ENCODE results near the gene BMERB1. TPM values are rescaled to one million over a fixed set of nuclear protein-coding genes. Genes with fewer than 3 reads are reported as not detected.
A peak's percentile ranks its signal among the peaks of the same experiment; 100 is the strongest.
"Not testable (repeated sequence)": the region's sequence is repeated elsewhere in the genome, so short reads cannot be mapped to it uniquely, and the experiment has no call there.

BMERB1 gene
- total RNA-seq, 2 donors from 2014 or later = 1.8 to 3.0 TPM

GRCh38 chr16:15435216-15435864, 952 bp downstream of the BMERB1 start:
- peaks cover 16% of the 10 kb centered on the region for H3K4me1 Mint-ChIP-seq
- H3K27ac Mint-ChIP-seq = peak overlapping the region; percentile 21
- H3K36me3 Mint-ChIP-seq (ENCODE audit: low read depth) = peaks cover 4% of the 10 kb centered on the region
- ATAC-seq (no peak), DNase-seq (no peak)
- H3K27me3 Mint-ChIP-seq = peaks cover 31% of the 10 kb centered on the region
- no peaks in the 10 kb centered on the region for H3K9me3 ChIP-seq (ENCODE audit: control insufficient read depth, low read length, poor library complexity, severe bottlenecking)
- peak overlapping the region; percentile 85 for H3K4me3 Mint-ChIP-seq

GRCh38 chr16:15439102-15439501, 4.7 kb downstream of the BMERB1 start:
- Mint-ChIP-seq H3K36me3 (ENCODE audit: low read depth) (peaks cover under 1% of the 10 kb centered on the region), H3K4me3 (no peak overlapping the region), H3K27me3 (peaks cover 28% of the 10 kb centered on the region), H3K4me1 (peaks cover 13% of the 10 kb centered on the region), H3K27ac (no peak overlapping the region)
- ATAC-seq = no peak
- DNase-seq = no peak
- H3K9me3 ChIP-seq (ENCODE audit: control insufficient read depth, low read length, poor library complexity, severe bottlenecking) = no peaks in the 10 kb centered on the region

GRCh38 chr16:15439521-15439920, 5.1 kb downstream of the BMERB1 start:
- peaks cover 23% of the 10 kb centered on the region for H3K27me3 Mint-ChIP-seq
- no peak for ATAC-seq
- H3K27ac Mint-ChIP-seq = no peak overlapping the region
- H3K4me3 Mint-ChIP-seq = no peak overlapping the region
- no peaks in the 10 kb centered on the region for H3K9me3 ChIP-seq (ENCODE audit: control insufficient read depth, low read length, poor library complexity, severe bottlenecking)
- H3K36me3 Mint-ChIP-seq (ENCODE audit: low read depth) = no peaks in the 10 kb centered on the region
- no peak for DNase-seq
- H3K4me1 Mint-ChIP-seq = peaks cover 9% of the 10 kb centered on the region

GRCh38 chr16:15440852-15441251, 6.5 kb downstream of the BMERB1 start:
- no peak for DNase-seq
- Mint-ChIP-seq H3K4me1 (peaks cover under 1% of the 10 kb centered on the region), H3K27ac (no peak overlapping the region), H3K27me3 (peaks cover 16% of the 10 kb centered on the region), H3K36me3 (ENCODE audit: low read depth) (no peaks in the 10 kb centered on the region), H3K4me3 (no peak overlapping the region)
- ATAC-seq = no peak
- no peaks in the 10 kb centered on the region for H3K9me3 ChIP-seq (ENCODE audit: control insufficient read depth, low read length, poor library complexity, severe bottlenecking)

GRCh38 chr16:15442140-15442539, 7.8 kb downstream of the BMERB1 start:
- not testable (repeated sequence) for H3K9me3 ChIP-seq (ENCODE audit: control insufficient read depth, low read length, poor library complexity, severe bottlenecking); H3K36me3 Mint-ChIP-seq (ENCODE audit: low read depth); H3K27ac Mint-ChIP-seq; DNase-seq; H3K4me1 Mint-ChIP-seq; H3K4me3 Mint-ChIP-seq; ATAC-seq
- H3K27me3 Mint-ChIP-seq = peaks cover 13% of the 10 kb centered on the region

- no peak overlapping the region for H3K4me3 Mint-ChIP-seq
- H3K4me1 Mint-ChIP-seq = no peaks in the 10 kb centered on the region
- H3K36me3 Mint-ChIP-seq (ENCODE audit: low read depth) = peaks cover 3% of the 10 kb centered on the region
- ATAC-seq (no peak), DNase-seq (no peak)
- peaks cover 10% of the 10 kb centered on the region for H3K27me3 Mint-ChIP-seq
- H3K27ac Mint-ChIP-seq = no peak overlapping the region
- H3K9me3 ChIP-seq (ENCODE audit: control insufficient read depth, low read length, poor library complexity, severe bottlenecking) = no peaks in the 10 kb centered on the region
These were observed 9.4 kb downstream of the BMERB1 start for GRCh38 chr16:15443753-15444152.

GRCh38 chr16:15444264-15444663, 9.9 kb downstream of the BMERB1 start:
- DNase-seq (no peak), ATAC-seq (no peak)
- Mint-ChIP-seq H3K4me3 (no peak overlapping the region), H3K27ac (no peak overlapping the region), H3K4me1 (no peaks in the 10 kb centered on the region), H3K27me3 (peaks cover 8% of the 10 kb centered on the region), H3K36me3 (ENCODE audit: low read depth) (peaks cover 3% of the 10 kb centered on the region)
- no peaks in the 10 kb centered on the region for H3K9me3 ChIP-seq (ENCODE audit: control insufficient read depth, low read length, poor library complexity, severe bottlenecking)

GRCh38 chr16:15445450-15445849, 11.1 kb downstream of the BMERB1 start:
- Mint-ChIP-seq H3K4me3 (no peak overlapping the region), H3K27me3 (peaks cover 4% of the 10 kb centered on the region), H3K27ac (no peak overlapping the region), H3K36me3 (ENCODE audit: low read depth) (peaks cover 3% of the 10 kb centered on the region), H3K4me1 (no peaks in the 10 kb centered on the region)
- no peak for ATAC-seq
- H3K9me3 ChIP-seq (ENCODE audit: control insufficient read depth, low read length, poor library complexity, severe bottlenecking) = no peaks in the 10 kb centered on the region
- no peak for DNase-seq

GRCh38 chr16:15446901-15447300, 12.5 kb downstream of the BMERB1 start:
- DNase-seq = no peak

GRCh38 chr16:15450624-15451023, 16.2 kb downstream of the BMERB1 start:
- Mint-ChIP-seq H3K4me1 (peaks cover 2% of the 10 kb centered on the region), H3K27ac (no peak overlapping the region)
- no peak for ATAC-seq

More at GRCh38 chr16:15446901-15447300, 12.5 kb downstream of the BMERB1 start:
- no peaks in the 10 kb centered on the region for H3K27me3 Mint-ChIP-seq
- H3K4me1 Mint-ChIP-seq = no peaks in the 10 kb centered on the region
- H3K27ac Mint-ChIP-seq = no peak overlapping the region
- no peak overlapping the region for H3K4me3 Mint-ChIP-seq
- H3K36me3 Mint-ChIP-seq (ENCODE audit: low read depth) = peaks cover 3% of the 10 kb centered on the region
- ATAC-seq = no peak
- no peaks in the 10 kb centered on the region for H3K9me3 ChIP-seq (ENCODE audit: control insufficient read depth, low read length, poor library complexity, severe bottlenecking)

GRCh38 chr16:15451098-15451731, 16.8 kb downstream of the BMERB1 start:
- Mint-ChIP-seq H3K27me3 (no peaks in the 10 kb centered on the region), H3K36me3 (ENCODE audit: low read depth) (peaks cover 3% of the 10 kb centered on the region), H3K27ac (no peak overlapping the region), H3K4me3 (no peak overlapping the region), H3K4me1 (peaks cover 2% of the 10 kb centered on the region)
- no peaks in the 10 kb centered on the region for H3K9me3 ChIP-seq (ENCODE audit: control insufficient read depth, low read length, poor library complexity, severe bottlenecking)
- DNase-seq (no peak), ATAC-seq (no peak)

More at GRCh38 chr16:15450624-15451023, 16.2 kb downstream of the BMERB1 start:
- H3K27me3 Mint-ChIP-seq = no peaks in the 10 kb centered on the region
- H3K36me3 Mint-ChIP-seq (ENCODE audit: low read depth) = peaks cover 3% of the 10 kb centered on the region
- no peaks in the 10 kb centered on the region for H3K9me3 ChIP-seq (ENCODE audit: control insufficient read depth, low read length, poor library complexity, severe bottlenecking)
- no peak for DNase-seq
- H3K4me3 Mint-ChIP-seq = no peak overlapping the region

- H3K9me3 ChIP-seq (ENCODE audit: control insufficient read depth, low read length, poor library complexity, severe bottlenecking) = no peaks in the 10 kb centered on the region
- Mint-ChIP-seq H3K27me3 (peaks cover 2% of the 10 kb centered on the region), H3K36me3 (ENCODE audit: low read depth) (peaks cover 3% of the 10 kb centered on the region), H3K27ac (no peak overlapping the region), H3K4me3 (no peak overlapping the region), H3K4me1 (peaks cover 2% of the 10 kb centered on the region)
- ATAC-seq (no peak), DNase-seq (no peak)
These were observed 18.0 kb downstream of the BMERB1 start for GRCh38 chr16:15452246-15452855.

GRCh38 chr16:15453296-15453695, 18.9 kb downstream of the BMERB1 start:
- H3K27ac Mint-ChIP-seq, ATAC-seq: not testable (repeated sequence)

More at GRCh38 chr16:15453296-15453695, 18.9 kb downstream of the BMERB1 start:
- not testable (repeated sequence) for DNase-seq; H3K9me3 ChIP-seq (ENCODE audit: control insufficient read depth, low read length, poor library complexity, severe bottlenecking); H3K36me3 Mint-ChIP-seq (ENCODE audit: low read depth); H3K4me1 Mint-ChIP-seq; H3K4me3 Mint-ChIP-seq
- peaks cover 11% of the 10 kb centered on the region for H3K27me3 Mint-ChIP-seq

Data from T-helper 17 cell (primary cell).